ENCODE measurements around the gene MICA.
"Not testable (repeated sequence)": the region's sequence is repeated elsewhere in the genome, so short reads cannot be mapped to it uniquely, and the experiment has no call there.

DNA sequence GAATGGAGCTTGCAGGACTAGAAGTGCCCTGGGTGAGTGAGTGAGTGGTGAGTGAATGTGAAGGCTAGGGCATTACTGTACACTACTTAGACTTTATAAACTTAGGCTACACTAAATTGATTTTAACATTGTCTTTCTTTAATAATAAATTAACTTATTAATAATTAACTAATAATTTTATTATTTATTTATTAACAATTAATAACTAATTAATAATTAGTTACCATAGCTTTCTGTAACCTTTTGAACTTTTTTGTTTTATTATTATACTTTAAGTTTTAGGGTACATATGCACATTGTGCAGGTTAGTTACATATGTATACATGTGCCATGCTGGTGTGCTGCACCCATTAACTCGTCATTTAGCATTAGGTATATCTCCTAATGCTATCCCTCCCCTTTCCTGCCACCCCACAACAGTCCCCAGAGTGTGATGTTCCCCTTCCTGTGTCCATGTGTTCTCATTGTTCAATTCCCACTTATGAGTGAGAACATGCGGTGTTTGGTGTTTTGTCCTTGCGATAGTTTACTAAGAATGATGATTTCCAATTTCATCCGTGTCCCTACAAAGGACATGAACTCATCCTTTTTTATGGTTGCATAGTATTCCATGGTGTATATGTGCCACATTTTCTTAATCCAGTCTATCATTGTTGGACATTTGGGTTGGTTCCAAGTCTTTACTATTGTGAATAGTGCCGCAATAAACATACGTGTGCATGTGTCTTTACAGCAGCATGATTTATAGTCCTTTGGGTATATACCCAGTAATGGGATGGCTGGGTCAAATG, 43.8 kb downstream of the MICA start:
- TF ChIP-seq, protein P1, sequence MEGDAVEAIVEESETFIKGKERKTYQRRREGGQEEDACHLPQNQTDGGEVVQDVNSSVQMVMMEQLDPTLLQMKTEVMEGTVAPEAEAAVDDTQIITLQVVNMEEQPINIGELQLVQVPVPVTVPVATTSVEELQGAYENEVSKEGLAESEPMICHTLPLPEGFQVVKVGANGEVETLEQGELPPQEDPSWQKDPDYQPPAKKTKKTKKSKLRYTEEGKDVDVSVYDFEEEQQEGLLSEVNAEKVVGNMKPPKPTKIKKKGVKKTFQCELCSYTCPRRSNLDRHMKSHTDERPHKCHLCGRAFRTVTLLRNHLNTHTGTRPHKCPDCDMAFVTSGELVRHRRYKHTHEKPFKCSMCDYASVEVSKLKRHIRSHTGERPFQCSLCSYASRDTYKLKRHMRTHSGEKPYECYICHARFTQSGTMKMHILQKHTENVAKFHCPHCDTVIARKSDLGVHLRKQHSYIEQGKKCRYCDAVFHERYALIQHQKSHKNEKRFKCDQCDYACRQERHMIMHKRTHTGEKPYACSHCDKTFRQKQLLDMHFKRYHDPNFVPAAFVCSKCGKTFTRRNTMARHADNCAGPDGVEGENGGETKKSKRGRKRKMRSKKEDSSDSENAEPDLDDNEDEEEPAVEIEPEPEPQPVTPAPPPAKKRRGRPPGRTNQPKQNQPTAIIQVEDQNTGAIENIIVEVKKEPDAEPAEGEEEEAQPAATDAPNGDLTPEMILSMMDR (conservative IDR thresholded peaks at IDR 0.05; ENCODE audit: low read length) = not testable (repeated sequence)
- TF ChIP-seq EZH2phosphoT487 (IDR thresholded peaks at IDR 0.05; ENCODE audit: borderline replicate concordance, low read depth, low read length) = not testable (repeated sequence)
